GM12878 (cell line): ENCODE data around the gene GSTM4. TPM values are rescaled to one million over a fixed set of nuclear protein-coding genes. Genes with fewer than 3 reads are reported as not detected.

Source experiments
- ATAC-seq: fragments of 200-7000 bp; cut with Tn5 transposase; 3 replicates; pipeline ENCODE4 v1.9.1; 2020; ENCODE audit warnings: mild to moderate bottlenecking, moderate library complexity
- BruUV-seq: library from RNA; stranded (reverse); fragments of 400-500 nt; replicated peaks from 2 replicates; lab custom pipeline; 2021; lab: Mats Ljungman, UMichigan
- CTCF ChIA-PET: fragments of 300-600 bp; sonication (Branson Sonifier 250); formaldehyde crosslinking; extraction: SDS; loops from one replicate; lab custom pipeline; 2021; ENCODE audit warnings: inconsistent platforms; lab: Yijun Ruan, JAX
- POLR2A ChIA-PET: fragments of 350-600 bp; formaldehyde crosslinking; extraction: SDS; loops from one replicate; lab custom pipeline; 2021; ENCODE audit warnings: inconsistent platforms; lab: Charles Lee
- RAD21 ChIA-PET: fragments of 300-600 bp; sonication (Branson Sonifier 250); formaldehyde crosslinking; loops from one replicate; lab custom pipeline; 2023; ENCODE audit warnings: antibody characterized with exemption; ENCODE audit not compliant: unreplicated experiment; lab: Charles Lee
- SMC1A ChIA-PET: fragments of 300-600 bp; sonication (Branson Sonifier 250); formaldehyde crosslinking; loops from one replicate; lab custom pipeline; 2023; ENCODE audit not compliant: unreplicated experiment, uncharacterized antibody; lab: Charles Lee
- DNase-seq: peaks from one replicate; pipeline ENCODE4 v3.0.0-alpha.2; 2011; ENCODE audit warnings: low read depth, low spot score
- FAIRE-seq: peaks from 3 replicates; lab custom pipeline; 2011; peaks lifted over from hg19 to GRCh38; lab: Jason Lieb, UNC
- H2AFZ ChIP-seq: 2 replicates; pipeline ENCODE4 v1.6.0; 2011; ENCODE audit warnings: low read depth, low read length, control low read depth; ENCODE audit not compliant: control insufficient read depth
- H3K27ac ChIP-seq: 2 replicates; pipeline ENCODE4 v1.5.1; 2011; ENCODE audit warnings: control low read depth; ENCODE audit not compliant: control insufficient read depth, insufficient read depth
- H3K27me3 ChIP-seq, 2 experiments: replicated peaks in 1 of 2; 2 replicates each; pipeline versions ENCODE4 v1.6.0 to v1.6.1; 2011; ENCODE audit warnings: low read length in 1 of 2; ENCODE audit not compliant: control insufficient read depth in 2 of 2, insufficient read depth in 2 of 2
- H3K36me3 ChIP-seq, 2 experiments: 2 replicates each; pipeline ENCODE4 v1.5.1; 2011; ENCODE audit warnings: low read length in 1 of 2; ENCODE audit not compliant: control insufficient read depth in 2 of 2, insufficient read depth in 2 of 2
- H3K4me1 ChIP-seq: 2 replicates; pipeline ENCODE4 v1.6.1; 2011; ENCODE audit warnings: mild to moderate bottlenecking, low read length, moderate library complexity, mixed read lengths; ENCODE audit not compliant: control insufficient read depth, insufficient read depth
- H3K4me2 ChIP-seq: 2 replicates; pipeline ENCODE4 v1.6.0; 2011; ENCODE audit warnings: control low read depth; ENCODE audit not compliant: control insufficient read depth, insufficient read depth
- H3K4me3 ChIP-seq: fragments of 200-600 bp; sonication (generic); 2 replicates; pipeline ENCODE4 v1.5.1; 2016
- H3K79me2 ChIP-seq: 2 replicates; pipeline ENCODE4 v1.6.0; 2011; ENCODE audit warnings: low read length; ENCODE audit not compliant: control insufficient read depth, insufficient read depth
- H3K9ac ChIP-seq: 2 replicates; pipeline ENCODE4 v1.8.0; 2011; ENCODE audit warnings: low read length, control low read depth, mixed read lengths; ENCODE audit not compliant: control insufficient read depth, insufficient read depth
- H3K9me3 ChIP-seq: replicated peaks from 3 replicates; pipeline ENCODE4 v1.5.1; 2011; ENCODE audit warnings: mild to moderate bottlenecking, low read length; ENCODE audit not compliant: control insufficient read depth, insufficient read depth
- H4K20me1 ChIP-seq: 2 replicates; pipeline ENCODE4 v1.6.0; 2011; ENCODE audit not compliant: control insufficient read depth, insufficient read depth
- ATF7 ChIP-seq: fragments of 450-650 bp; IDR thresholded peaks from 2 replicates; pipeline ENCODE4 v1.6.1; 2016; ENCODE audit warnings: low read depth, mild to moderate bottlenecking
- ELK1 ChIP-seq: IDR thresholded peaks from 2 replicates; pipeline ENCODE4 v1.6.1; 2012; ENCODE audit warnings: low read depth, low read length, improper control_type of control experiment
- EZH2 ChIP-seq: IDR thresholded peaks from 2 replicates; pipeline ENCODE4 v1.6.1; 2012; ENCODE audit warnings: low read depth, mild to moderate bottlenecking, control low read depth, inconsistent platforms, low read length, borderline replicate concordance; ENCODE audit not compliant: control insufficient read depth
- JUNB ChIP-seq: IDR thresholded peaks from 2 replicates; pipeline ENCODE4 v1.6.1; 2016; ENCODE audit warnings: antibody characterized with exemption, mild to moderate bottlenecking
- MYB ChIP-seq: fragments of 150-350 bp; IDR thresholded peaks from 2 replicates; pipeline ENCODE4 v1.6.1; 2014; ENCODE audit warnings: mild to moderate bottlenecking, low read depth, low read length, borderline replicate concordance
- NR2C1 ChIP-seq: fragments of 450-650 bp; IDR thresholded peaks from 2 replicates; pipeline ENCODE4 v1.6.1; 2017; ENCODE audit warnings: antibody characterized with exemption, mild to moderate bottlenecking, moderate library complexity
- PKNOX1 ChIP-seq: fragments of 450-650 bp; IDR thresholded peaks from 2 replicates; pipeline ENCODE4 v1.6.1; 2016; ENCODE audit warnings: mild to moderate bottlenecking
- RELB ChIP-seq: fragments of 450-650 bp; IDR thresholded peaks from 2 replicates; pipeline ENCODE4 v1.6.1; 2017; ENCODE audit warnings: low read depth, mild to moderate bottlenecking, moderate library complexity
- SKIL ChIP-seq: fragments of 450-650 bp; IDR thresholded peaks from 2 replicates; pipeline ENCODE4 v1.6.1; 2017; ENCODE audit warnings: mild to moderate bottlenecking, low read depth, inconsistent platforms; ENCODE audit not compliant: poor library complexity, severe bottlenecking
- SUPT20H ChIP-seq: IDR thresholded peaks from 2 replicates; pipeline ENCODE4 v1.6.1; 2011; ENCODE audit warnings: low read depth, mild to moderate bottlenecking, low read length, moderate library complexity, borderline replicate concordance; ENCODE audit not compliant: control insufficient read depth
- USF2 ChIP-seq: IDR thresholded peaks from 2 replicates; pipeline ENCODE4 v1.6.1; 2011; ENCODE audit warnings: low read depth, low read length, improper control_type of control experiment, borderline replicate concordance
- ZNF687 ChIP-seq: fragments of 450-650 bp; IDR thresholded peaks from 2 replicates; pipeline ENCODE4 v1.6.1; 2017; ENCODE audit warnings: mild to moderate bottlenecking, moderate library complexity
- WGBS: methylation state at CpG from one replicate; pipeline ENCODE4 v1.1.6; 2016; ENCODE audit warnings: low lambda C conversion rate; ENCODE audit not compliant: insufficient replicate concordance, insufficient coverage; ENCODE audit errors: missing lambda C conversion rate; 5-methylcytosine and 5-hydroxymethylcytosine counted together
- in situ Hi-C: fragments of 300-500 bp; cut with MboI; formaldehyde crosslinking; loops from 9 replicates; pipeline ENCODE4 v1.14.3; 2018; ENCODE audit warnings: mixed read lengths
- intact Hi-C: fragments of 100-400 bp; cut with micrococcal nuclease; formaldehyde crosslinking; loops from one replicate; pipeline ENCODE4 v1.14.2; 2022; ENCODE audit not compliant: unreplicated experiment
- polyA plus RNA-seq, 11 experiments: library from polyadenylated mRNA; depleted of rRNA in 4 of 11; unstranded in 6 of 11; stranded (reverse) in 5 of 11; fragments of >200 nt; fragmentation: Nextera tagmentation in 4 of 11; fragmentation: Illumina TruSeq in 1 of 11; extraction: Ambion mirVana in 4 of 11; extraction: Trizol in 1 of 11; gene quantifications; 1 replicate in 1 of 11; 2 replicates in 10 of 11; pipeline versions ENCODE4 v1.2.1 to v1.2.3, GENCODE V29; 2011 to 2016; ENCODE audit warnings: inconsistent platforms in 2 of 11, missing spikeins in 2 of 11, low read depth in 1 of 11
- total RNA-seq, 4 experiments: library from RNA; depleted of rRNA in 3 of 4; stranded (reverse); fragments of >200 nt in 3 of 4; fragmentation: Illumina TruSeq in 1 of 4; extraction: Trizol in 1 of 4; gene quantifications; 2 replicates each; pipeline versions ENCODE4 v1.2.1 to v1.2.3, GENCODE V29; 2013 to 2021

GSTM4 gene
- total and polyA plus RNA-seq, 10 of the 15 experiments (the other 5 are each of a cell fraction or from before 2014, with no cell fraction given) = 14.3 to 37.2 (median 23.0) TPM

GRCh38 chr1:109671067-109671466, 15.2 kb downstream of the GSTM4 start:
- ChIA-PET POLR2A (interaction anchor here (1.3 kb wide), 1 partner anchor 16 kb away, joined by 4 read pairs; the partner anchor contains the start of gene GSTM1), CTCF (interaction anchor here (0.9 to 3.0 kb wide), 4 partner anchors 12 to 313 kb away, joined by 3 to 21 read pairs (median 3); no protein-coding TSS in a partner anchor), SMC1A (interaction anchor here (0.9 to 1.6 kb wide), 4 partner anchors 9 to 18 kb away, joined by 3 to 4 read pairs (median 4); partner anchors contain the start of gene GSTM1), RAD21 (interaction anchor here (0.8 kb wide), 1 partner anchor 31 kb away, joined by 3 read pairs; no protein-coding TSS in a partner anchor)
- no peak overlapping the region for H3K4me3 ChIP-seq
- no peak overlapping the region for H3K9ac ChIP-seq
- no peak overlapping the region for H2AFZ ChIP-seq
- FAIRE-seq (no peak), DNase-seq (no peak), ATAC-seq (no peak)
- H3K9me3 ChIP-seq = no peaks in the 10 kb centered on the region
- no peaks in the 10 kb centered on the region for H4K20me1 ChIP-seq
- H3K36me3 ChIP-seq = no peaks in the 10 kb centered on the region
- intact Hi-C loops = no loop called here
- no TSS peak for BruUV-seq
- H3K4me1 ChIP-seq = peaks cover 10% of the 10 kb centered on the region
- in situ Hi-C loops = no loop called here
- H3K79me2 ChIP-seq = no peaks in the 10 kb centered on the region
- H3K4me2 ChIP-seq = no peak overlapping the region
- H3K27ac ChIP-seq = no peak overlapping the region
- no peaks in the 10 kb centered on the region for H3K27me3 ChIP-seq
- 87% methylated on average over 5 of the region's 5 CpGs for WGBS
- TF ChIP-seq ZNF687 (no peak), ELK1 (no peak), RELB (no peak), EZH2 (no peak), NR2C1 (no peak), SUPT20H (no peak), PKNOX1 (no peak), USF2 (no peak), JUNB (no peak), ATF7 (no peak), MYB (no peak), SKIL (no peak)
